ENCODE measurements around the gene MYOM1. TPM values are rescaled to one million over a fixed set of nuclear protein-coding genes. Genes with fewer than 3 reads are reported as not detected.

Gene MYOM1
- total RNA-seq, 1 experiment from 2014 or later, result 0.92 TPM

DNA sequence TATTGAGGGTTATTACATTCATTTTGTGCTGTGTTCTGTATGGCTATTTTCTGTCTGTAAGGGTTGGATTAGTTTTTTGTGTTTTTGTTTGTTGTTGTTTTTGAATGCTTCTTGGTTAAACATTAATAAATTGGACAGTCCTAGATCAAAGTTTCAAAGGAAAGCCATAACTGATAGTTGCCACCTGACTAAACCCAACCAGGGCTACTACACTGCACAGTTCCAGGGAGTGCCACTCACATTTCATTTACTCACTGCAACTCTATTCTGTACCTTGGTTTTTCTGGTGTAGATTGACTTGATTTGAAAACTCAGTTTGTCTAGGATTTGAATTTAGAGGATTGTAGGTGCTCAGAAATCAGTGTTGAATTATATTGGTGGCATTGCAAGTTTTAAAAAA is 48.5 kb upstream of the MYOM1 start:
- intact Hi-C loops (cut with micrococcal nuclease; ENCODE audit: unreplicated experiment) (no loop called here), in situ Hi-C loops (cut with HindIII; ENCODE audit: low pct_unique_long_range_greater_than_20kb, low sequenced_read_pairs) (no loop called here)
- Histone ChIP-seq H3K36me3 (ENCODE audit: control insufficient read depth, insufficient read depth, low read length) (no peaks in the 10 kb centered on the region; the same call in 1 of the 2 replicates), H3K27ac (ENCODE audit: low read length) (no peak overlapping the region; the same call in 1 of the 2 replicates), H3K9me3 (ENCODE audit: control insufficient read depth, insufficient read depth, low read depth, low read length) (no peaks in the 10 kb centered on the region), H3K4me1 (ENCODE audit: control insufficient read depth, insufficient read depth, low read length) (peaks cover 58% of the 10 kb centered on the region), H3K27me3 (ENCODE audit: control insufficient read depth, insufficient read depth, low read length) (no peaks in the 10 kb centered on the region), H3K4me3 (ENCODE audit: low read depth in 2 of 2, low read length in 2 of 2) (no peak overlapping the region)
- DNase-seq (ENCODE audit: low read depth, low spot score) (no peak), ATAC-seq (no peak)
- TF ChIP-seq, protein P1, sequence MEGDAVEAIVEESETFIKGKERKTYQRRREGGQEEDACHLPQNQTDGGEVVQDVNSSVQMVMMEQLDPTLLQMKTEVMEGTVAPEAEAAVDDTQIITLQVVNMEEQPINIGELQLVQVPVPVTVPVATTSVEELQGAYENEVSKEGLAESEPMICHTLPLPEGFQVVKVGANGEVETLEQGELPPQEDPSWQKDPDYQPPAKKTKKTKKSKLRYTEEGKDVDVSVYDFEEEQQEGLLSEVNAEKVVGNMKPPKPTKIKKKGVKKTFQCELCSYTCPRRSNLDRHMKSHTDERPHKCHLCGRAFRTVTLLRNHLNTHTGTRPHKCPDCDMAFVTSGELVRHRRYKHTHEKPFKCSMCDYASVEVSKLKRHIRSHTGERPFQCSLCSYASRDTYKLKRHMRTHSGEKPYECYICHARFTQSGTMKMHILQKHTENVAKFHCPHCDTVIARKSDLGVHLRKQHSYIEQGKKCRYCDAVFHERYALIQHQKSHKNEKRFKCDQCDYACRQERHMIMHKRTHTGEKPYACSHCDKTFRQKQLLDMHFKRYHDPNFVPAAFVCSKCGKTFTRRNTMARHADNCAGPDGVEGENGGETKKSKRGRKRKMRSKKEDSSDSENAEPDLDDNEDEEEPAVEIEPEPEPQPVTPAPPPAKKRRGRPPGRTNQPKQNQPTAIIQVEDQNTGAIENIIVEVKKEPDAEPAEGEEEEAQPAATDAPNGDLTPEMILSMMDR (IDR thresholded peaks at IDR 0.05), result no peak
- TF ChIP-seq, protein P2, sequence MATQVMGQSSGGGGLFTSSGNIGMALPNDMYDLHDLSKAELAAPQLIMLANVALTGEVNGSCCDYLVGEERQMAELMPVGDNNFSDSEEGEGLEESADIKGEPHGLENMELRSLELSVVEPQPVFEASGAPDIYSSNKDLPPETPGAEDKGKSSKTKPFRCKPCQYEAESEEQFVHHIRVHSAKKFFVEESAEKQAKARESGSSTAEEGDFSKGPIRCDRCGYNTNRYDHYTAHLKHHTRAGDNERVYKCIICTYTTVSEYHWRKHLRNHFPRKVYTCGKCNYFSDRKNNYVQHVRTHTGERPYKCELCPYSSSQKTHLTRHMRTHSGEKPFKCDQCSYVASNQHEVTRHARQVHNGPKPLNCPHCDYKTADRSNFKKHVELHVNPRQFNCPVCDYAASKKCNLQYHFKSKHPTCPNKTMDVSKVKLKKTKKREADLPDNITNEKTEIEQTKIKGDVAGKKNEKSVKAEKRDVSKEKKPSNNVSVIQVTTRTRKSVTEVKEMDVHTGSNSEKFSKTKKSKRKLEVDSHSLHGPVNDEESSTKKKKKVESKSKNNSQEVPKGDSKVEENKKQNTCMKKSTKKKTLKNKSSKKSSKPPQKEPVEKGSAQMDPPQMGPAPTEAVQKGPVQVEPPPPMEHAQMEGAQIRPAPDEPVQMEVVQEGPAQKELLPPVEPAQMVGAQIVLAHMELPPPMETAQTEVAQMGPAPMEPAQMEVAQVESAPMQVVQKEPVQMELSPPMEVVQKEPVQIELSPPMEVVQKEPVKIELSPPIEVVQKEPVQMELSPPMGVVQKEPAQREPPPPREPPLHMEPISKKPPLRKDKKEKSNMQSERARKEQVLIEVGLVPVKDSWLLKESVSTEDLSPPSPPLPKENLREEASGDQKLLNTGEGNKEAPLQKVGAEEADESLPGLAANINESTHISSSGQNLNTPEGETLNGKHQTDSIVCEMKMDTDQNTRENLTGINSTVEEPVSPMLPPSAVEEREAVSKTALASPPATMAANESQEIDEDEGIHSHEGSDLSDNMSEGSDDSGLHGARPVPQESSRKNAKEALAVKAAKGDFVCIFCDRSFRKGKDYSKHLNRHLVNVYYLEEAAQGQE (IDR thresholded peaks at IDR 0.05; ENCODE audit: insufficient read depth in 1 of 2, low read depth in 2 of 2, low read length in 1 of 2), result no peak
- no peak for TF ChIP-seq TCF7L2 (IDR thresholded peaks at IDR 0.05; ENCODE audit: low read depth, low read length)
- no peak for TF ChIP-seq POLR2AphosphoS5 (IDR thresholded peaks at IDR 0.05; ENCODE audit: low read depth, low read length)
- no peak for TF ChIP-seq SIN3A (IDR thresholded peaks at IDR 0.05; ENCODE audit: borderline replicate concordance, insufficient read depth, low read depth, low read length)
- POLR2A ChIA-PET, result no interaction called here
- BruUV-seq (replicated peaks), result no TSS peak
- CTCF ChIA-PET, result no interaction called here

DNA sequence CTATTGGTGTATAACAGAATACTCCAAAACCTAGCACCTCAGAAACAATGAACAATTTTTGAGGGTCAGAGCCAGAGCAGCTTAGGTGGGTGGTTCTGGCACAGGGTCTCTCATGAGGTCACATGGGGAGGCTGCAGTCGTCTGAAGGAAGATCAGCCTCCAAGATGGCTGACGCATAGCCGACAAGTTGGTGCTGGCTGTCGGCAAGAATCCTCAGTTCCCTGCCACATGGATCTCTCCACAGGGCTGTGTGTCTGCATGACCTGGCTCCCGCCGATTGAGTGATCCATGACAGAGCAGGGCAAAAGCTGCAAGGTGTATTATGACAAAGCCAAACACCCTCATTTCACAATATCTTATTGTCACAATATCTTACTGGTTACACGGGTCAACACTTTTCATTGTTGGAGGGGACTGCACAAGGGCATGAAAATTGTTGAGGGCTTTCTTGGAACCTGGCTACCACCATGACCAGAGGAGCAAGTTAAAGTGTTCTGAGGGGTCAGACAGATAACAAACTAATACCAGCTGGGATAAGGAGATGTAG is 46.4 kb upstream of the MYOM1 start:
- DNase-seq (ENCODE audit: low read depth, low spot score), result no peak
- Histone ChIP-seq H3K9me3 (ENCODE audit: control insufficient read depth, insufficient read depth, low read depth, low read length) (no peaks in the 10 kb centered on the region), H3K4me3 (ENCODE audit: low read depth in 2 of 2, low read length in 2 of 2) (peak overlapping the region; percentile 33 to 90; a peak in 2 of 4 replicates), H3K27ac (ENCODE audit: low read length) (peak overlapping the region; percentile 65), H3K36me3 (ENCODE audit: control insufficient read depth, insufficient read depth, low read length) (peaks cover 7% of the 10 kb centered on the region), H3K4me1 (ENCODE audit: control insufficient read depth, insufficient read depth, low read length) (peaks cover 58% of the 10 kb centered on the region), H3K27me3 (ENCODE audit: control insufficient read depth, insufficient read depth, low read length) (no peaks in the 10 kb centered on the region)
- no TSS peak for BruUV-seq (replicated peaks)
- CTCF ChIA-PET, result no interaction called here
- TF ChIP-seq POLR2AphosphoS5 (IDR thresholded peaks at IDR 0.05; ENCODE audit: low read depth, low read length), result 0 out of 2 replicates have a peak, but pooled peaks have one; percentile 11
- TF ChIP-seq TCF7L2 (IDR thresholded peaks at IDR 0.05; ENCODE audit: low read depth, low read length), result no peak
- POLR2A ChIA-PET, result no interaction called here
- in situ Hi-C loops (cut with HindIII; ENCODE audit: low pct_unique_long_range_greater_than_20kb, low sequenced_read_pairs), result no loop called here
- intact Hi-C loops (cut with micrococcal nuclease; ENCODE audit: unreplicated experiment), result no loop called here
- no peak for ATAC-seq

DNA sequence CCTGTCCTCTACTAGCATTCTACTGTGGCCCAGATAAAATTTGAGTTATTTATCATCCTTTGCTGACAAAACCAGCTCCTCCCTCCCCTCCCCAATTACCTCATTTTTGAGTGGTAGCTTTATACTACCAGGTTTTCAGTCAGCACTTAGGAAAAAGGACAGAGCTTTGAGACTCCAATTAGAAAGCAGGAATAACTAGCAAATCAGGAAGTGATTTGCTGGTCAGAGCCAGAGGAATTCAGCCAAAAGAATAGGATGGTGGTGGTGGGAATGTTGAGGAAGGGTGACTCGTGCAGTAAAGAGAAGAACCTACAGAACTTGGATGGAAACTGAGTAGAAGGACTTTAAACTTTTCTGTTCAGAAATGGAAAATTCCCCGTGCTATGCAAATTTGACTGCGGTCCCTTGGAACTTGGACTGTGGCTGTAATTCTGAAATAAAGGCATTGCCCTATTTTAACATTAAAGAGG is 45.8 kb upstream of the MYOM1 start:
- ATAC-seq (no peak), DNase-seq (ENCODE audit: low read depth, low spot score) (no peak)
- peak overlapping the region; percentile 65 for H3K27ac ChIP-seq (ENCODE audit: low read length)
- no peak for TF ChIP-seq TCF7L2 (IDR thresholded peaks at IDR 0.05; ENCODE audit: low read depth, low read length)
- TF ChIP-seq, protein P2 (IDR thresholded peaks at IDR 0.05; ENCODE audit: insufficient read depth in 1 of 2, low read depth in 2 of 2, low read length in 1 of 2), result peak; percentile 25 to 69; a peak in 1 of 4 replicates
- H3K27me3 ChIP-seq (ENCODE audit: control insufficient read depth, insufficient read depth, low read length), result no peaks in the 10 kb centered on the region
- intact Hi-C loops (cut with micrococcal nuclease; ENCODE audit: unreplicated experiment) (no loop called here), in situ Hi-C loops (cut with HindIII; ENCODE audit: low pct_unique_long_range_greater_than_20kb, low sequenced_read_pairs) (no loop called here)
- CTCF ChIA-PET, result no interaction called here
- no TSS peak for BruUV-seq (replicated peaks)
- no peaks in the 10 kb centered on the region for H3K9me3 ChIP-seq (ENCODE audit: control insufficient read depth, insufficient read depth, low read depth, low read length)
- POLR2A ChIA-PET, result no interaction called here
- H3K36me3 ChIP-seq (ENCODE audit: control insufficient read depth, insufficient read depth, low read length), result peaks cover 9% of the 10 kb centered on the region; the same call in 1 of the 2 replicates
- peaks cover 61% of the 10 kb centered on the region for H3K4me1 ChIP-seq (ENCODE audit: control insufficient read depth, insufficient read depth, low read length)
- H3K4me3 ChIP-seq (ENCODE audit: low read depth in 2 of 2, low read length in 2 of 2), result peak overlapping the region; percentile 33 to 90
